ENCODE results near the gene SH3D19. TPM values are rescaled to one million over a fixed set of nuclear protein-coding genes. Genes with fewer than 3 reads are reported as not detected.
A peak's percentile ranks its signal among the peaks of the same experiment; 100 is the strongest.

SH3D19 gene
- total and polyA plus RNA-seq, 3 donors from 2014 or later: 40.6 to 58.6 (median 49.9) TPM

DNA sequence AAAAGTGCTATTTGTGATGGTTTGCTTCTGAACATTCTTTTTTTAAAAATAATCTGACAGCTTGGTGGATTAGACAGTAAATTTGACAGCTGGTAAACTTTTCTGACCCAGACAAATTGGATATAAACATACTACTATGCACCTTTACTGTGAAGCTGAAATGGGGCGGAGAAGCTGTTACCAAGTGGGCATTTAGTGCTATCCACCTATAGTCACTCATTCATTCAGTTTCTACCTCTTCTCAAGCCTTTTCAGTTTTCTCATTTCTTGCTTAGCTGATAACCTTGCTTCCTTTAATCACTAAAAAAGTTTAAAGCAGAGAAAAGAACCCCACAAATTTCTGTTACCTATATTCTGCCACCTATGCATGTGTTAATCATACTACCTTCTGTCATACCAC lies 220.8 kb downstream of the SH3D19 start:
- no peak for DNase-seq
- WGBS, 2 donors: 93 to 96% methylated on average over 1 of the region's 1 CpG
- intact Hi-C loops (cut with DNase I; ENCODE audit: low total_unique reads): no loop called here
- TF ChIP-seq, protein P1, sequence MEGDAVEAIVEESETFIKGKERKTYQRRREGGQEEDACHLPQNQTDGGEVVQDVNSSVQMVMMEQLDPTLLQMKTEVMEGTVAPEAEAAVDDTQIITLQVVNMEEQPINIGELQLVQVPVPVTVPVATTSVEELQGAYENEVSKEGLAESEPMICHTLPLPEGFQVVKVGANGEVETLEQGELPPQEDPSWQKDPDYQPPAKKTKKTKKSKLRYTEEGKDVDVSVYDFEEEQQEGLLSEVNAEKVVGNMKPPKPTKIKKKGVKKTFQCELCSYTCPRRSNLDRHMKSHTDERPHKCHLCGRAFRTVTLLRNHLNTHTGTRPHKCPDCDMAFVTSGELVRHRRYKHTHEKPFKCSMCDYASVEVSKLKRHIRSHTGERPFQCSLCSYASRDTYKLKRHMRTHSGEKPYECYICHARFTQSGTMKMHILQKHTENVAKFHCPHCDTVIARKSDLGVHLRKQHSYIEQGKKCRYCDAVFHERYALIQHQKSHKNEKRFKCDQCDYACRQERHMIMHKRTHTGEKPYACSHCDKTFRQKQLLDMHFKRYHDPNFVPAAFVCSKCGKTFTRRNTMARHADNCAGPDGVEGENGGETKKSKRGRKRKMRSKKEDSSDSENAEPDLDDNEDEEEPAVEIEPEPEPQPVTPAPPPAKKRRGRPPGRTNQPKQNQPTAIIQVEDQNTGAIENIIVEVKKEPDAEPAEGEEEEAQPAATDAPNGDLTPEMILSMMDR (IDR thresholded peaks at IDR 0.05): no peak
- no peak for TF ChIP-seq POLR2A (IDR thresholded peaks at IDR 0.05)
- H3K9me3 ChIP-seq: no peaks in the 10 kb centered on the region
- H3K36me3 ChIP-seq (ENCODE audit: low read depth, missing control alignments): no peaks in the 10 kb centered on the region
- no peak overlapping the region for H3K4me3 ChIP-seq
- no peaks in the 10 kb centered on the region for H3K27me3 ChIP-seq
- H3K4me1 ChIP-seq: peaks cover 13% of the 10 kb centered on the region
- H3K27ac ChIP-seq: no peak overlapping the region

DNA sequence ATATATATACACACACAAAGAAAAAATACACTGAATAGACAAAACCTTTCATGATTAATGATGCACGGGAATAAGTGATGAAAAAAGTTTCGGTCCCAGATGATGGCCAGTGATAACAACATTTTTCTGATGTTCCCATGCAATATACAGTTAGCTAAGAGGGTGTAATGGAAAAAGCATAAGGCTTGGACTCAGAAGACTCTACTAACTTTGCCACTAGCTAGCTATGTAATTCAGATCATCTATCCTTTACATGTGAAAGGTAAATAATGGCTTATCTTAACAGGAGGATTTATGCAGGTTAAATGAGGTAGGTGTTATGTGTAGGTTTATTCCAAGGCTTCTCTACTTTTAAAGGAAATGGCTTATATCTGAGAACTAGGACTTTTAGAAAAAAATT lies 221.6 kb downstream of the SH3D19 start:
- DNase-seq: no peak
- WGBS, 2 donors: 74 to 85% methylated on average over 2 of the region's 2 CpGs
- TF ChIP-seq POLR2A (IDR thresholded peaks at IDR 0.05): no peak
- TF ChIP-seq, protein P1 (IDR thresholded peaks at IDR 0.05): no peak
- H3K27me3 ChIP-seq: no peaks in the 10 kb centered on the region
- H3K9me3 ChIP-seq: no peaks in the 10 kb centered on the region
- H3K27ac ChIP-seq: no peak overlapping the region
- no peak overlapping the region for H3K4me3 ChIP-seq
- H3K36me3 ChIP-seq (ENCODE audit: low read depth, missing control alignments): no peaks in the 10 kb centered on the region
- H3K4me1 ChIP-seq: peaks cover 13% of the 10 kb centered on the region
- intact Hi-C loops (cut with DNase I; ENCODE audit: low total_unique reads): no loop called here

DNA sequence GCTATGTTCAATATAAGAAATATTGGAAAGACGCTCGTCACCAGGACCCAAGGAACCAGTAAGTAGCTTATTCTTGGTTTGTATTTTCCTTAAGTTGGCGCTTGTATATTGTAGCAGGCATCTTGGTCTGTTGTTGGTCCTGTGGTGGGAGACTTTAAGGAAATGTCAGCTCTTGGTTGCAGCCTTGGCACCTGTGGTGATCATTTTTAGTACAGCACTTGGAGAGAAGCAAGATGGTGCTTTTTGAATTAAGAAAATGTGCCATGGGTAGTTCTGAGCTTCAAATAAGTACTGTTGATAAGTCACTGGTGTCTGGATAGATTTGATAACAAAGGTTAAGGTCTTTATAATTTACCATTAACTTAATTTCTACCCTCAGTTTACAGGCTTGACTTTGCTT lies 224.9 kb downstream of the SH3D19 start:
- Histone ChIP-seq H3K36me3 (ENCODE audit: low read depth, missing control alignments) (no peaks in the 10 kb centered on the region), H3K4me1 (peaks cover 13% of the 10 kb centered on the region), H3K9me3 (no peaks in the 10 kb centered on the region), H3K27me3 (no peaks in the 10 kb centered on the region), H3K4me3 (peak overlapping the region; percentile 92 to 98), H3K27ac (peak overlapping the region; percentile 89 to 96)
- 5 to 13% methylated on average over 3 of the region's 3 CpGs for WGBS, 2 donors
- no peak for DNase-seq
- TF ChIP-seq, protein P1 (IDR thresholded peaks at IDR 0.05): no peak
- no peak for TF ChIP-seq POLR2A (IDR thresholded peaks at IDR 0.05)
- intact Hi-C loops (cut with DNase I; ENCODE audit: low total_unique reads): no loop called here

DNA sequence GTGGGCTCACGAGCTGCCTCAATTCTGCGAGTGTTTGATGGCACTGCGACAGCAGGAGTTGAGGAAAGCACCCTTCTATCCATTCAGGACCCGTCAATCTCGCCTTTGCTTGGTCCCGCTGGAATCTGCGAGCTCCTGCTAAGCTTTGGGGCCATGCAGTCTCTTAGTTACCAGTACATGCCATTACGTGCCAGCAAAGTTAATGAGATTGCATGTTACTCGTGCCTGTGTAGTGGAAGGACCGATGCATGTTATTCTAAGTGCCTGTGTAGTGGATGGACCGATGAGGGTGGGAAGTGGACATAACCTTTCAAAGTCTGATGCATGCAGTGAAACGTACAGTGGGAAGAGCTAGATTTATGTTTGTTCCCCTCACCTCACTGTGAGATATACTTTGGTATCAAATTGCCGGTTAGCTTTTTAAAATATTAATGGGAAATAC lies 225.4 kb downstream of the SH3D19 start:
- no peak for DNase-seq
- H3K27me3 ChIP-seq: no peaks in the 10 kb centered on the region
- H3K4me3 ChIP-seq: peak overlapping the region; percentile 92 to 98
- peaks cover 13% of the 10 kb centered on the region for H3K4me1 ChIP-seq
- no peaks in the 10 kb centered on the region for H3K36me3 ChIP-seq (ENCODE audit: low read depth, missing control alignments)
- H3K9me3 ChIP-seq: no peaks in the 10 kb centered on the region
- intact Hi-C loops (cut with DNase I; ENCODE audit: low total_unique reads): no loop called here
- TF ChIP-seq POLR2A (IDR thresholded peaks at IDR 0.05): no peak
- H3K27ac ChIP-seq: peak overlapping the region; percentile 89 to 96
- 0% methylated on average over 4 to 13 of the region's 13 CpGs for WGBS, 2 donors

DNA sequence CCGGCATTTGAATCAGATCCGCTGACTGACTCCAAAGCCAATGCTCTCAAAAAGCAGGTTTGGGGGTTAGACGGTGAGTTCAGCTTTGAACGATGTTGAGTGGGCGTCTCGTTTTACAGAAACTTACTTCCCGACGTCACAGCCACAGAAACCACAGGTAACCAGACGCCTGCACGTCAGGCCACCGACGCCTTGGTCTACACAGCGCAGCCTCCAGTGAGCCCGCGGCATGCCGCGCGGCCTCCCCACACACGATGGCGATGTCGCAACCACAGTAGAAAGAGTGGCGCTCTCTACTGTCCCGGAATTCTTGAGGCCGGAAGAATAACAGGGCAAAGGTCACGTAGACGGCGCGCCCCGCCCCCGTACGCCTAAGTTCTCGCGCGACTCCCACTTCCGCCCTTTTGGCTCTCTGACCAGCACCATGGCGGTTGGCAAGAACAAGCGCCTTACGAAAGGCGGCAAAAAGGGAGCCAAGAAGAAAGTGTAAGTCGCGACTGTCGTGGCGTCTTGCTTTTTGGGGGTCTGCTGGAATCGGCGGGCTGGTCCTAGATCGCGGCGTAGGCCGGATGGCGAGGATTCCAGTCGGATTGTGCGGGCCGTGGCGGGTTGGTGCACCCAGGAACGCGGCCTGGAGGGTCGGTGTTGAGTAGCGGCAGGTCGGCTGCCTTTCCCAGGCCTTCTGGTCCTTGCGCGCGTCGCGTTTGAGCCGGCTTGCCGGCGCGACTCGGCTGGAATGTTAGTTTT lies 226.0 kb downstream of the SH3D19 start, which contains the start of gene RPS3A:
RPS3A (plus strand) TSS at position 400 of the 747 bp plus-strand sequence; CDS start at position 425, 25 bp downstream.
- peak within 1 kb of the TSS; percentile 92 to 98 for H3K4me3 ChIP-seq
- peak; percentile 98 for DNase-seq
- H3K4me1 ChIP-seq: peaks cover 13% of the 10 kb centered on the region
- H3K27me3 ChIP-seq: no peaks in the 10 kb centered on the region
- TF ChIP-seq, protein P1 (IDR thresholded peaks at IDR 0.05): peak; percentile 72 to 83 (median 74)
- TF ChIP-seq POLR2A (IDR thresholded peaks at IDR 0.05): peak; percentile 16
- no peaks in the 10 kb centered on the region for H3K9me3 ChIP-seq
- WGBS, 2 donors: 1 to 2% methylated on average over 29 to 62 of the region's 69 CpGs
- H3K27ac ChIP-seq: peak within 1 kb of the TSS; percentile 89 to 96
- intact Hi-C loops (cut with DNase I; ENCODE audit: low total_unique reads): no loop called here
- no peaks in the 10 kb centered on the region for H3K36me3 ChIP-seq (ENCODE audit: low read depth, missing control alignments)

All from testis (tissue), 3 donors.